HEK293 (cell line): ENCODE results near the gene KCNMA1.

Source experiments
- BCL11B ChIP-seq: fragments of 450-650 bp; formaldehyde crosslinking; IDR thresholded peaks from 2 replicates; pipeline ENCODE4 v1.5.1; 2016; ENCODE audit warnings: low read depth, missing biosample characterization, missing genetic modification characterization
- PRDM1 ChIP-seq: fragments of 450-650 bp; formaldehyde crosslinking; IDR thresholded peaks from 2 replicates; pipeline ENCODE4; 2016; ENCODE audit warnings: missing biosample characterization, missing genetic modification characterization
- ZNF138 ChIP-seq: fragments of 450-650 bp; formaldehyde crosslinking; IDR thresholded peaks from 2 replicates; pipeline ENCODE4 v1.5.1; 2016; ENCODE audit warnings: missing biosample characterization, missing genetic modification characterization, borderline replicate concordance
- ZNF404 ChIP-seq: fragments of 450-650 bp; formaldehyde crosslinking; IDR thresholded peaks from 2 replicates; pipeline ENCODE4 v1.5.1; 2017; ENCODE audit warnings: missing biosample characterization, missing genetic modification characterization
- ZNF423 ChIP-seq: fragments of 450-650 bp; formaldehyde crosslinking; IDR thresholded peaks from 2 replicates; pipeline ENCODE4 v1.5.1; 2016; ENCODE audit warnings: missing biosample characterization, missing genetic modification characterization
- ZNF558 ChIP-seq: fragments of 450-650 bp; formaldehyde crosslinking; IDR thresholded peaks from 2 replicates; pipeline ENCODE4 v1.5.1; 2016; ENCODE audit warnings: missing biosample characterization, missing genetic modification characterization
- ZNF707 ChIP-seq: fragments of 450-650 bp; formaldehyde crosslinking; IDR thresholded peaks from 2 replicates; pipeline ENCODE4 v1.5.1; 2016; ENCODE audit warnings: missing biosample characterization, missing genetic modification characterization
- TF ChIP-seq, protein P1 (sequence below): fragments of 450-650 bp; formaldehyde crosslinking; IDR thresholded peaks from 2 replicates; pipeline ENCODE4 v1.5.1; 2016; ENCODE audit warnings: missing biosample characterization, missing genetic modification characterization
- TF ChIP-seq, protein P2 (sequence below): fragments of 450-650 bp; formaldehyde crosslinking; IDR thresholded peaks from 2 replicates; pipeline ENCODE4 v1.5.1; 2016; ENCODE audit warnings: missing biosample characterization, missing genetic modification characterization

DNA sequence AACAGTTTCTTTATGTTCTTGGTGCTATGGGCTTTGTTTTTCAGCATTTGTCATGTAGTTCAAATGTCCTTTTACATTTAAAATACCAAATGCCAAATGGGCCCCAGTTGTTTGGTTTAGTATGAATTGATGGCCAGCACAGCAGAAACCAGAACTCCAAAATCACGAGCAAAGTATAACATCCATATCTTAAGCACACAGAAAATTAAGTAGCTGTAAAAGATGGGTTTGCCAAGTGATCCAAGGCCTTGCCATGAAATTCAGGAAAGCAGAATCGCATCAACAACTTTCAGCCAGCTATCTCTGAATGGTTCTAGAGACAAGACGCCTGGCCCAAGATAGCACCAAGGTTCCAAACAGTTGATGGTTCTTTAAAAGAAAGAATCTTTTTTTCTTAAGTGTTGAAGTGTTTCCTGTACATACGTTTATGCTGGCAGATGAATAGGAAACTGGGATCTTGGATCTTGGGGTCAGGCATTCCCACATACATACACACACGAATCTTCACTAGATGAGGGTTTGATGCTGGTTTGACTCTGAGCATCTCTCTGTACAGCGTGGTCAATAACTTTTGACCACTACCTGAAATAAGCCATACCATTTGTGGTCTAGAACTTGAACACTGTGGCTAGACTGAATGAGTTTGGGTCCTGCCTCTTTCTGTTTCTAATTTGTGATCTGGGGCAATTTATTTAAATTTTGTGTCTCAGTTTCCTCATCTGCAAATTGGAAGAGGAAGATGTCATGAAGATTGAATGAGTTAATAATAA, 711.8 kb downstream of the KCNMA1 start:
- TF ChIP-seq ZNF138, result no peak
- no peak for TF ChIP-seq ZNF558 (tag by site-specific recombination)
- TF ChIP-seq BCL11B (tag by site-specific recombination), result no peak
- TF ChIP-seq, protein P1, sequence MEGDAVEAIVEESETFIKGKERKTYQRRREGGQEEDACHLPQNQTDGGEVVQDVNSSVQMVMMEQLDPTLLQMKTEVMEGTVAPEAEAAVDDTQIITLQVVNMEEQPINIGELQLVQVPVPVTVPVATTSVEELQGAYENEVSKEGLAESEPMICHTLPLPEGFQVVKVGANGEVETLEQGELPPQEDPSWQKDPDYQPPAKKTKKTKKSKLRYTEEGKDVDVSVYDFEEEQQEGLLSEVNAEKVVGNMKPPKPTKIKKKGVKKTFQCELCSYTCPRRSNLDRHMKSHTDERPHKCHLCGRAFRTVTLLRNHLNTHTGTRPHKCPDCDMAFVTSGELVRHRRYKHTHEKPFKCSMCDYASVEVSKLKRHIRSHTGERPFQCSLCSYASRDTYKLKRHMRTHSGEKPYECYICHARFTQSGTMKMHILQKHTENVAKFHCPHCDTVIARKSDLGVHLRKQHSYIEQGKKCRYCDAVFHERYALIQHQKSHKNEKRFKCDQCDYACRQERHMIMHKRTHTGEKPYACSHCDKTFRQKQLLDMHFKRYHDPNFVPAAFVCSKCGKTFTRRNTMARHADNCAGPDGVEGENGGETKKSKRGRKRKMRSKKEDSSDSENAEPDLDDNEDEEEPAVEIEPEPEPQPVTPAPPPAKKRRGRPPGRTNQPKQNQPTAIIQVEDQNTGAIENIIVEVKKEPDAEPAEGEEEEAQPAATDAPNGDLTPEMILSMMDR (tag by site-specific recombination), result no peak
- TF ChIP-seq ZNF423 (tag by site-specific recombination), result no peak
- no peak for TF ChIP-seq PRDM1
- TF ChIP-seq, protein P2, sequence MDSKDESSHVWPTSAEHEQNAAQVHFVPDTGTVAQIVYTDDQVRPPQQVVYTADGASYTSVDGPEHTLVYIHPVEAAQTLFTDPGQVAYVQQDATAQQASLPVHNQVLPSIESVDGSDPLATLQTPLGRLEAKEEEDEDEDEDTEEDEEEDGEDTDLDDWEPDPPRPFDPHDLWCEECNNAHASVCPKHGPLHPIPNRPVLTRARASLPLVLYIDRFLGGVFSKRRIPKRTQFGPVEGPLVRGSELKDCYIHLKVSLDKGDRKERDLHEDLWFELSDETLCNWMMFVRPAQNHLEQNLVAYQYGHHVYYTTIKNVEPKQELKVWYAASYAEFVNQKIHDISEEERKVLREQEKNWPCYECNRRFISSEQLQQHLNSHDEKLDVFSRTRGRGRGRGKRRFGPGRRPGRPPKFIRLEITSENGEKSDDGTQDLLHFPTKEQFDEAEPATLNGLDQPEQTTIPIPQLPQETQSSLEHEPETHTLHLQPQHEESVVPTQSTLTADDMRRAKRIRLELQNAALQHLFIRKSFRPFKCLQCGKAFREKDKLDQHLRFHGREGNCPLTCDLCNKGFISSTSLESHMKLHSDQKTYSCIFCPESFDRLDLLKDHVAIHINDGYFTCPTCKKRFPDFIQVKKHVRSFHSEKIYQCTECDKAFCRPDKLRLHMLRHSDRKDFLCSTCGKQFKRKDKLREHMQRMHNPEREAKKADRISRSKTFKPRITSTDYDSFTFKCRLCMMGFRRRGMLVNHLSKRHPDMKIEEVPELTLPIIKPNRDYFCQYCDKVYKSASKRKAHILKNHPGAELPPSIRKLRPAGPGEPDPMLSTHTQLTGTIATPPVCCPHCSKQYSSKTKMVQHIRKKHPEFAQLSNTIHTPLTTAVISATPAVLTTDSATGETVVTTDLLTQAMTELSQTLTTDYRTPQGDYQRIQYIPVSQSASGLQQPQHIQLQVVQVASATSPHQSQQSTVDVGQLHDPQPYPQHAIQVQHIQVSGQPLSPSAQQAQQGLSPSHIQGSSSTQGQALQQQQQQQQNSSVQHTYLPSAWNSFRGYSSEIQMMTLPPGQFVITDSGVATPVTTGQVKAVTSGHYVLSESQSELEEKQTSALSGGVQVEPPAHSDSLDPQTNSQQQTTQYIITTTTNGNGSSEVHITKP, result no peak
- no peak for TF ChIP-seq ZNF404 (tag by site-specific recombination)
- TF ChIP-seq ZNF707 (tag by site-specific recombination), result no peak
